ENCODE measurements around the gene DIP2A. TPM values are rescaled to one million over a fixed set of nuclear protein-coding genes. Genes with fewer than 3 reads are reported as not detected.
"Not testable (repeated sequence)": the region's sequence is repeated elsewhere in the genome, so short reads cannot be mapped to it uniquely, and the experiment has no call there.

DIP2A gene
- total and polyA plus RNA-seq, 2 donors, result 18.2 to 44.8 TPM

DNA sequence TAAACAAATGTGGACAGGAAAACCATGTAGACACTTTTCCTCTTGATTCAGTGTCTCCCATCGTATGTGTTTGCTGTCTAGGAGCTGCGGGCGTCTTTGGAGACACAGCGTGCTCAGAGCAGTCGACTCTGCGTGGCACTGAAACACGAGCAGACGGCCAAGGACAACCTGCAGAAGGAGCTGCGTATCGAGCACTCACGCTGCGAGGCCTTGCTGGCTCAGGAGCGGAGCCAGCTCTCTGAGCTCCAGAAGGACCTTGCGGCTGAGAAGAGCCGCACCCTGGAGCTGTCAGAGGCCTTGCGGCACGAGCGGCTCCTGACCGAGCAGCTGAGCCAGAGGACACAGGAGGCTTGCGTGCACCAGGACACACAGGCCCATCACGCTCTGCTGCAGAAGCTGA lies 27.2 kb upstream of the DIP2A start:
- 94% methylated on average over 21 of the region's 21 CpGs for WGBS
- no peak for DNase-seq (ENCODE audit: extremely low spot score)
- Histone ChIP-seq H3K4me3 (ENCODE audit: low read depth, low read length) (no peak overlapping the region), H3K4me1 (ENCODE audit: insufficient read depth) (no peaks in the 10 kb centered on the region), H3K27ac (ENCODE audit: low read depth) (no peak overlapping the region), H3K36me3 (ENCODE audit: insufficient read depth) (peaks cover 2% of the 10 kb centered on the region)

DNA sequence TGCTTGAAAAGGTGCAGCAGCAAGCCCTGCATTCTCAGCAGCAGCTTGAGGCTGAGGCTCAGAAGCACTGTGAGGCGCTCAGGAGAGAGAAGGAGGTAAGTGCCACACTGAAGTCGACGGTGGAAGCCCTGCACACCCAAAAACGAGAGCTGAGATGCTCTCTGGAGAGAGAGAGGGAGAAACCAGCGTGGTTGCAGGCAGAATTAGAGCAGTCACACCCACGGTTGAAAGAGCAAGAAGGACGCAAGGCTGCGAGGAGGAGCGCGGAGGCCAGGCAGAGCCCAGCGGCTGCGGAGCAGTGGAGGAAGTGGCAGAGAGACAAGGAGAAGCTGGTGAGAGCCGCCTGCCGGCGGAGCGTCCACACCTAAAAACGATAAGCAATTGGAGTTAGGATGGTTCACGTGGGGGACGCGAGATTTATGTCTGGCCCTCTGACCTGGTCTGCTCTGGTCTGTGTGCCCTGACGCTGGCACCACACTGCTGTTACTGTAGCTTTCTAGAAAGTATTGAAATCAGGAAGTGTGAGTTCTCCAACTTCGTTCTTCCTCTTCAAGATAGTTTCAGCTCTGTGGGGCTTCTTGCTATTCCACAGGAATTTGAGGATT lies 26.7 kb upstream of the DIP2A start:
- Histone ChIP-seq H3K36me3 (ENCODE audit: insufficient read depth) (peaks cover 2% of the 10 kb centered on the region), H3K27ac (ENCODE audit: low read depth) (no peak overlapping the region), H3K4me3 (ENCODE audit: low read depth, low read length) (no peak overlapping the region), H3K4me1 (ENCODE audit: insufficient read depth) (no peaks in the 10 kb centered on the region)
- WGBS, result 92% methylated on average over 22 of the region's 22 CpGs
- no peak for DNase-seq (ENCODE audit: extremely low spot score)

- WGBS, result 93% methylated on average over 11 of the region's 11 CpGs
- H3K4me1 ChIP-seq (ENCODE audit: insufficient read depth); H3K4me3 ChIP-seq (ENCODE audit: low read depth, low read length); DNase-seq (ENCODE audit: extremely low spot score); H3K27ac ChIP-seq (ENCODE audit: low read depth); H3K36me3 ChIP-seq (ENCODE audit: insufficient read depth): not testable (repeated sequence)
Measured at GRCh38 chr21:46433116-46433515, 25.6 kb upstream of the DIP2A start.

DNA sequence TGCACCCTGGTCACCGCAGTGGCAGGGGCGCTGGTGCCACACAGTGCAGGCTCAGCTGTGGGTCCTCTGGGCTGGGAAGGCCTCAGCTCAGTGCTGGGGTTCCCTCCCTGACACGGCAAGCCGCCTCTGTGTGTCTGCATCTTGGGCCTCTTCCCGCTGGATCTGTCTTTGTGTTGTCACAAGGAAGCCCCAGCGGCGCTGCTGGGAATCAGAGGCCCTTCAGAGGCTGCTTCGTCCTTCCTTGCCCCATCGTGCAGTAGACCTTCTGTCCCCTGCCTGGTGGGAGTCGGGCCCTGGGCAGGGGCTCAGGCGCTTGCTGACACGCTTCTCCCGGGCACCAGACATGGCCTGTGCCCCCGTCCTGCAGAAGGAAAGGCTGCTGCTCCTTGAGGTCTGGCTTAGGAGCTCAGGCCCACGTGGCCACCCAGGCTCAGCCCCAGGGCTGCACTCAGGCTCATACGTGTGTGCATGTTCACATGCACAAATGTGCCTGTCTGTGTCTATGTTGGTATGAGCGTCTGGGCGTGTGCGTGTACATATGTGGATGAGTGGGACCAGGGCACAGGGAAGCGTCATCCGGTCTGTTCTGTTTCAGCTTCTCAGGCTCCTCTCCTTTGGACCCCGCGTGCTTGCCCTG lies 24.3 kb upstream of the DIP2A start:
- 95% methylated on average over 23 of the region's 23 CpGs for WGBS
- Histone ChIP-seq H3K36me3 (ENCODE audit: insufficient read depth) (peaks cover 2% of the 10 kb centered on the region), H3K4me1 (ENCODE audit: insufficient read depth) (no peaks in the 10 kb centered on the region), H3K4me3 (ENCODE audit: low read depth, low read length) (no peak overlapping the region), H3K27ac (ENCODE audit: low read depth) (no peak overlapping the region)
- DNase-seq (ENCODE audit: extremely low spot score), result no peak

DNA sequence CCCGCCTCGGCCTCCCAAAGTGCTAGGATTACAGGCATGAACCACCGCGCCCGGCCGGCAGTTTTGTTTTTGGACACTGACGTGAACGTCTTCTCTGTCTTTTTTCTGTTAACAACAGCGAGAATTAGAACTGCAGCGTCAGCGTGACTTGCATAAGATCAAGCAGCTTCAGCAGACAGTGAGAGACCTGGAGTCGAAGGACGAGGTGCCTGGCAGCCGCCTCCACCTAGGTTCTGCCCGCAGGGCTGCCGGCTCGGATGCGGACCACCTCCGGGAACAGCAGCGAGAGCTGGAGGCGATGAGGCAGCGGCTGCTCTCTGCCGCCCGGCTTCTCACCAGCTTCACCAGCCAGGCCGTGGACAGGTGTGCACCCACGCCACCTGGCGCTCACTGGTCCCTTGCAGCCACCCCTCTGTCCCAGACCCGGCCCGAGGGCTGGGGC lies 22.9 kb upstream of the DIP2A start:
- H3K36me3 ChIP-seq (ENCODE audit: insufficient read depth), result peaks cover 1% of the 10 kb centered on the region
- no peaks in the 10 kb centered on the region for H3K4me1 ChIP-seq (ENCODE audit: insufficient read depth)
- H3K4me3 ChIP-seq (ENCODE audit: low read depth, low read length), result no peak overlapping the region
- no peak for DNase-seq (ENCODE audit: extremely low spot score)
- 96% methylated on average over 29 of the region's 29 CpGs for WGBS
- no peak overlapping the region for H3K27ac ChIP-seq (ENCODE audit: low read depth)

DNA sequence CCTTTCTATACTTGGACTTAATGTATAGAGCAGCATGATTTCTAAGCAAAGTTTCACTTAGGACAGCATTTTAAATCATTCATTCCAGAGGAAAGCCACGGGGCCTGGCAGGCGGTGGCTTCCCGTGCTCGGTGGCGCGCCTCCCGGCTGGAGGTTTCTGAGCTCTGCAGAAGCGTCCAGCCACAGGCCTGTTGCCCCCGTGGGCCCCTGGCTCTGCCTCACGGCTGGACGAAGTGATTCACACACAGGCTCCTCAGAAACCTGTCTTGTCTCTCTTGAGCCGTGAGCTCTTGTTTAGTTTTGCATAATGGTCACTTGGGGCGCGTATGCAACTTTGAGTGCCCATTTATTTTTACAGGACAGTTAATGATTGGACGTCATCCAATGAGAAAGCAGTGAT lies 22.1 kb upstream of the DIP2A start:
- DNase-seq (ENCODE audit: extremely low spot score), result no peak
- Histone ChIP-seq H3K4me1 (ENCODE audit: insufficient read depth) (no peaks in the 10 kb centered on the region), H3K4me3 (ENCODE audit: low read depth, low read length) (no peak overlapping the region), H3K36me3 (ENCODE audit: insufficient read depth) (peaks cover 2% of the 10 kb centered on the region), H3K27ac (ENCODE audit: low read depth) (no peak overlapping the region)
- WGBS, result 85% methylated on average over 15 of the region's 15 CpGs

DNA sequence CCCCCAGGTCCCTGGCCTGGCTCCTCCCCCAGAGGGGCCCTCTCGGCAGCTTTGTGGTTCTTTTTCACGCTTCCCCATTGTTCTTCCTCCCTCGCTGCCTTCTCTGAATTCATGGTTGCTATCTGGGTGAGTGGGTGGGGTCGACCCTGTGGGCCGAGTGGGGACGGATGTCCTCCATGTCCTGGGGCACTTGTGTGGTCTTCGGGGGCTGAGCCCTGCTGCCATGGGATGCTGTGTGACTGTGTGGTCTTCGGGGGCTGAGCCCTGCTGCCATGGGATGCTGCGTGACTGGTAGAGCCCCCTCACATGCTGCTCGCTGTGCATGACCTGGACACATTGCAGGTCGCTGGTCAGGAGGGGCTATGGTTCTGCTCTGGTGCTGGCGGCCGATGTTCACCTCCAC lies 21.6 kb upstream of the DIP2A start:
- Histone ChIP-seq H3K4me1 (ENCODE audit: insufficient read depth) (no peaks in the 10 kb centered on the region), H3K27ac (ENCODE audit: low read depth) (no peak overlapping the region), H3K4me3 (ENCODE audit: low read depth, low read length) (no peak overlapping the region), H3K36me3 (ENCODE audit: insufficient read depth) (peaks cover 2% of the 10 kb centered on the region)
- no peak for DNase-seq (ENCODE audit: extremely low spot score)
- 80% methylated on average over 13 of the region's 13 CpGs for WGBS

DNA sequence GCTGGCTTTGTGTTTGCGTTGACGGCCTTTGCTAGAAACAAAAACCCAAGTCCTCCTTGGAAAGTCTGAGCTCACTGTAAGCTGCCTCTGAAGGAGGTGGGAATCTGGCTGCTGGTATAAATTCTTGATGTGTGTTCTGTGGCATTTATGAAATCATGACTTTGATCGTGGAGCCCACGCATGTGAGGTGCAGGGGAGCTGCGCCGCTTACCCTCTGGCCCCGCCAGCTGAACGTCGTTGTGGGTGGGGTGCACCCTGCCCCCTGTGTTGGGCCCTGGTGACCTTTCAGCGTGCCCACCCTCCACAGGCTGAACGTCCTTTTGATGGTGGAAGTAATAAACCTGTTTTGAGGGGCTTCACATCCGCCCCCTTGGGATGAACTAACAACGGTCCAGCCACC lies 21.2 kb upstream of the DIP2A start:
- no peaks in the 10 kb centered on the region for H3K4me1 ChIP-seq (ENCODE audit: insufficient read depth)
- 83% methylated on average over 13 of the region's 13 CpGs for WGBS
- no peak overlapping the region for H3K27ac ChIP-seq (ENCODE audit: low read depth)
- no peak overlapping the region for H3K4me3 ChIP-seq (ENCODE audit: low read depth, low read length)
- peaks cover 2% of the 10 kb centered on the region for H3K36me3 ChIP-seq (ENCODE audit: insufficient read depth)
- DNase-seq (ENCODE audit: extremely low spot score), result no peak

- H3K36me3 ChIP-seq (ENCODE audit: insufficient read depth), result peaks cover 2% of the 10 kb centered on the region
- DNase-seq (ENCODE audit: extremely low spot score), result no peak
- no peak overlapping the region for H3K4me3 ChIP-seq (ENCODE audit: low read depth, low read length)
- WGBS, result 94% methylated on average over 11 of the region's 11 CpGs
- H3K4me1 ChIP-seq (ENCODE audit: insufficient read depth), result no peaks in the 10 kb centered on the region
- no peak overlapping the region for H3K27ac ChIP-seq (ENCODE audit: low read depth)
Measured at GRCh38 chr21:46438241-46438640, 20.4 kb upstream of the DIP2A start.

DNA sequence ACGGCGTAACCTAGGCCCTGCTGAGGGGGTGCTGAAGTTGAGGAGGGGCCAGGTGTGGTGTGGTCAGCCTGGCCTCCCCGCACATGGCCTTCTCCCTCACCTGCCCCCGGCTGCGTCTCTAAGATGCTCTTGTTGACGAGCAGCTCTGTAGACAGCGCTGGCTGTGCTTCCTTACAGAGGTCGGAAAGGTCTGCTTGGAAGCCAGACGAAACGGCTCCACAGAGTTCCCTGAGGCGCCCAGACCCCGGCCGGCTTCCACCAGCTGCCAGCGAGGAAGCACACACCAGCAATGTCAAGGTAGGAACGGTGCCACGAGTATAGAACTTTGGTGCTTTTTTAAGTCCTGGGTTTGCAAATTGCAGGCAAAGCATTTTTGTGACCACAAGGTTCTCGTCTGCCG lies 18.8 kb upstream of the DIP2A start:
- H3K4me3 ChIP-seq (ENCODE audit: low read depth, low read length), result no peak overlapping the region
- DNase-seq (ENCODE audit: extremely low spot score), result no peak
- no peaks in the 10 kb centered on the region for H3K4me1 ChIP-seq (ENCODE audit: insufficient read depth)
- no peak overlapping the region for H3K27ac ChIP-seq (ENCODE audit: low read depth)
- 88% methylated on average over 18 of the region's 18 CpGs for WGBS
- peaks cover 2% of the 10 kb centered on the region for H3K36me3 ChIP-seq (ENCODE audit: insufficient read depth)

DNA sequence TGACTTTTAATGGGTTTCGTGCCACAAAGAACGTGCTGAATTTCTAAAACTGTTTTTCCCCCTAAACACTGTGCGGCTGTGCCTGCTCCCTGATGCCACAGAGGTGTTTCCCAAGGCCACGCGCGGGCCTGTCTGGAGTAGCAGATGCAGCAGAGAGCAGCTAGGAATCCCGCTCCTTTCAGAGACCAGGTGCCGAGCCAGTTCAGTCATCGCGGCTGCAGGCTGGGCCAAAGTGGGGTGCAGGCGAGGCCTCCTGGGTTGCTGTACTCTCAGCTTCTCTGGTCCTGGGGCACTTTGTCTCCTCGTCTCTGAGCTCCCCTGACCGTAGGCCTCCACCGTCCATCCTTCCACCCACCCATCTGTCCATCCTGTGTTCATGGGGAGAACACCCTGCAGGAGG lies 17.4 kb upstream of the DIP2A start:
- no peak for DNase-seq (ENCODE audit: extremely low spot score)
- H3K4me1 ChIP-seq (ENCODE audit: insufficient read depth), result no peaks in the 10 kb centered on the region
- H3K36me3 ChIP-seq (ENCODE audit: insufficient read depth), result peaks cover 2% of the 10 kb centered on the region
- H3K27ac ChIP-seq (ENCODE audit: low read depth), result no peak overlapping the region
- WGBS, result 97% methylated on average over 14 of the region's 14 CpGs
- no peak overlapping the region for H3K4me3 ChIP-seq (ENCODE audit: low read depth, low read length)

DNA sequence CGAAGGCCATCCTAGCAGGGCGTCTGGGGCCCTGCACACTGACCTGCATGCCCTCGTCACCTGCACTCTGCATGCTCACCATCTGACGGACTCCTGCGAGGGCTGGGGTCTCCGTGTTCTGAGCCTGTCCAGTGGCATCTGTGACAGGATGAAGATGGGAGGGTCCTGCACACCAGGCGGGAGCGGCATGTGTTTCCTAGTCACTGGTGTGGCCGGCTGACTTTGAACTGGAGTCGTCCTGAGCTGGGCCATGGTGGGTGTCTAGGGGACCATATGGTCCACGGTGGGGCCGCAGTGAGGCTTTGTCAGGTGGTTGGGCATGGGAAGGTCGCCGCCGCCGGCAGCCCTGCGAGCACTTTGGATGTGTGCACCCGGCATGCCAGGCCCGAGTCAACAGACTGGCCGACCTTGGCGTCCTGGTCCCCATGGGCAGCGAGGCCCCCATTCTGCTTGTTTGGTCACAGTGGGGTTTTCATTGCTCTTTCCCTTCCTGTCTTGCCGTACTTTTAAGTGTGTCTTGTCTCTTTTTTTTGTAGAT lies 16.7 kb upstream of the DIP2A start:
- DNase-seq (ENCODE audit: extremely low spot score), result no peak
- Histone ChIP-seq H3K36me3 (ENCODE audit: insufficient read depth) (peaks cover 2% of the 10 kb centered on the region), H3K27ac (ENCODE audit: low read depth) (no peak overlapping the region), H3K4me3 (ENCODE audit: low read depth, low read length) (no peak overlapping the region), H3K4me1 (ENCODE audit: insufficient read depth) (no peaks in the 10 kb centered on the region)
- WGBS, result 96% methylated on average over 23 of the region's 23 CpGs

DNA sequence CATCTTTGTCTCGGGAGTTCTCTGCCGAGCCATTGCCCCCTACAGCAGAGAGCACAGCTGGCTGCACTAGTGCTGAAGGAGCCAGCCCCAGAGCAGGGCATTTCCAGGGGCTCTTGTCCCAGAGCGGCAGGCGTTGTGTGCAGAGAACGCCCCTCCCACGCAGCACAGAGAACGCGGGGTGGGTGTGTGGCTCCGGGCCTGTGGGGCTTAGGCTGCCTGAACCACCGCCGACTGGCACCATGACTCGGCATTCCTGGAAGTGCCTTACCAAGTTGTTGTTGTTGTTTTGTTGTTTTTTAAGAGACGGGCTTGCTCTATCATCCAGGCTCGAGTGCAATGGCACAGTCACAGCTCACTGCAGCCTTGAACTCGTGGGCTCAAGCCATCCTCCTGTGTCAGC lies 15.8 kb upstream of the DIP2A start:
- Histone ChIP-seq H3K4me1 (ENCODE audit: insufficient read depth) (no peaks in the 10 kb centered on the region), H3K27ac (ENCODE audit: low read depth) (no peak overlapping the region), H3K36me3 (ENCODE audit: insufficient read depth) (peaks cover 2% of the 10 kb centered on the region), H3K4me3 (ENCODE audit: low read depth, low read length) (no peak overlapping the region)
- 86% methylated on average over 15 of the region's 15 CpGs for WGBS
- no peak for DNase-seq (ENCODE audit: extremely low spot score)

DNA sequence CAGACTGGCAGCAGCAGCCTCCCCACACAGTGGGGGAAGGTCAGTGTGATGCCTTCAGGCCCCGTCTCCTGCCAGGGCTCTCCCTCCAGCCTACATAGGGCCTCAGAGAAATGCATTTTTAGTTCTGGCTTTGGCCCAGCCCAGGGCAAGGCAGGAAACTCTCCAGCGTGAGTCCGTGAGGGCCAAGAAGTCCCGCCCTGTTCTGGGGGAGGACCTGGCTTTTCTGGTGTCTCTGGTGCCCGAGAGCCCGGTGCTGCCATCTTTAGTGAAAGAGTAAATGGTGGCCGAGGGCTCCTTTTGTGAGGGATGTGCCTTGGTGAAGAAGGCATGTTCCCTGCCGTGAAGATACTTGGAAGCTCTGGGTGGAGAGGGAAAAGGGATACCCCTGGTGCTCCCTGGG lies 14.8 kb upstream of the DIP2A start:
- WGBS, result 48% methylated on average over 8 of the region's 8 CpGs
- peaks cover 2% of the 10 kb centered on the region for H3K36me3 ChIP-seq (ENCODE audit: insufficient read depth)

More for the DNA sequence above, 14.8 kb upstream of the DIP2A start:
- Histone ChIP-seq H3K4me1 (ENCODE audit: insufficient read depth) (no peaks in the 10 kb centered on the region), H3K27ac (ENCODE audit: low read depth) (no peak overlapping the region), H3K4me3 (ENCODE audit: low read depth, low read length) (no peak overlapping the region)
- no peak for DNase-seq (ENCODE audit: extremely low spot score)
